GM21825 (cell line): Measurements from ENCODE around the gene S100A14.
A peak's percentile ranks its signal among the peaks of the same experiment; 100 is the strongest.
"Not testable (repeated sequence)": the region's sequence is repeated elsewhere in the genome, so short reads cannot be mapped to it uniquely, and the experiment has no call there.

Experiments
- ATAC-seq: cut with Tn5 transposase; IDR thresholded peaks from one replicate; pipeline ENCODE4 v1.9.1; 2021; ENCODE audit warnings: mild to moderate bottlenecking, moderate library complexity; ENCODE audit not compliant: unreplicated experiment

The S100A14 gene

DNA sequence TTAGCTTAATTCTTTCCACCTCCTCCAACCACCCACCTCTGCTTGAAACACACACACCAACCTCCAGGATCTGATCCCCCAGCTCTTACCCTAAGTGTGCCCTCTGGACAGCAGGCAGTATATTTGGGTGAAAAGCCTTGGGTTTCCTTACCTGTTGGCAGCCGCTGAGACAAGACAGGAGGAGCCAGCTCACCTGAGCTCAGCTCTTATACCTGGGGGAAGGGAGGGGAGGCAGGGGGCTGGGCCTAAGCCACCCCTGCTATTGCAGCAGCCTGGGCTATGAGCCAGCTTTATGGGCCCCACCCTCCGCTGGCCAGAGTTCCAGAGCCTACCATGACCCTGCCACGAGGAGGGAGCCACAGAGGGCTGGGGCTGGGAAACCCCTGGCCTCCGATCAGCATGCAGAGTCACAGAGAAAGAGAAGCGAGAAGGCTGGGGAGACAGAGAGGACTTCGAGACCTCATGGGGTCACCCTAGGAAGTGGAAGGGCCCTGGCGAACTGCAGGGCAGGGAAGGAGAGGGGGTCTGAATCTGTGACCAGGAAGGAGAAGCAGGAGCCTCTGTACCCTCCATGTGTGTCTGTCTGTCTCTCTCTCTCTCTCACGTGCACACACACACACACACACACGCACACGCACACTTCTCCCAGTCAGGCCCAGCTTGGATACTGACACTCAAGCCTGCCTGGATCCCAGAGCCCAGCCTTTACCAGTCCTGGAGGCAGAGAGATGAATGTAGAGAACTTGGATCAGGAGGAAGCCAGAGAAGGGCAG lies at the start of gene S100A14:
Gene S100A14 (minus strand): TSS at position 182 of the 773 bp plus-strand sequence. CDS start 467 bp downstream, outside the sequence.
- no peak for ATAC-seq

DNA sequence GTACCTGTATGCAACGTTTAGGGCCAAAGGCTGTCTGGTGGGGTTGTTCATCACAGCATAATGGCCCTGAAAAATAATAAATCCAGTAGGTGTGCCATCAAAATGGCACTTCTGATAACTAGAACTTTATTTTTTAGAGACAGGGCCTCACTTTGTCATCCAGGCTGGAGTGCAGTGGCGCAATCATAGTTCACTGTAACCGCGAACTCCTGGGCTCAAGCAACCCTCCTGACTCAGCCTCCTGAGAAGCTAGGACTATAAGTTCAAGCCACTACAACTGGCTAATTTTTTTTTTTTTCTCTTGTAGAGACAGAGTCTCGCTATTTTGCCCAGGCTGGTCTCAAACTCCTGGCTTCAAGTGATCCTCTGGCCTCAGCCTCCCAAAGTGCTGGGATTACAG lies 47.1 kb upstream of the S100A14 start:
- ATAC-seq: no peak

DNA sequence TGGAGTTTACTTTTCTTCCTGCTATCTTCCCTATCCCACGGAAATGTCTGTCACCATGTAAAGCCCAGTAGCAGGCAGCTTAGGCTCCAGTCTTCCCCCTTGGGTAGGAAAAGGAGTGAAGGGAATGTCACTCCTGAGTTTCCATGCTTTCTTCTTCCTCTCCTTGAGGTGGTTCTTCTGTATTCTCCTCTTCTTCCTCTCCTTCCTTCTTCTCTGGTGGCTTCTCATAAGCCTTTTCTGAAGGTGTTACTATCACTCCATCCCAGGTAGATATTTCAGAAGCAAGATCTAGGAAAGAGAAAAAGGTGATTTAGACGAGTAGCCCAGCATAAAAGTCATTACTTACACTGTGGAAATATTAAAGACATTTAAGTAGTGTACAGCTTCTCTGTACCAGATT lies 46.1 kb upstream of the S100A14 start:
- ATAC-seq: no peak

DNA sequence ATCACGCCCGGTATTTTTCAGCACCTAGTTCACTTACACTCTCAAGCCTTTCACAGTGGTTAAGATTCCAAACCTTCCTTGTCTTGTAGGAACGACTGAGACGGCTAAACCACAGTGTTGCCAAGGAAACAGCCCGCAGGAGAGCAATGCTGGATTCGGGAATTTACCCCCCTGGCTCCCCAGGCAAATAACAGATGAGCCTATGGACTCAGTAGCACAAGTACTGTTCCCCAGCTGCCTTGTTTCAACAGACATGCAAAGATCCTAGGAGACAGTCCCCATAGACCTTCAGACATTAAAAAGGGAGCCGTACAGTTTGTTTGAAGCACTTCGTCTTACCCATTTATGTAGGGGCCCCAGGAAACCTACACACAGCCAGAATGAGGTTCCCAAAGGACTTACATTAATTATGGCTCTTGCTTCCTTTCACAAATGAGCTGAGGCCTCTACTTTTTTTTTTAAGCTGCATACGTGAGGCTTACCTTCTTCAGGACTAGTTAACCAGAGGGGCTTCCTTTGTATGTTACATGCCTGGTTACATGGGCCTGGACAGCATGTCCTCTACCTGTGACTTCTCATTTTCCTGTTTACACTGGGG lies 45.1 kb upstream of the S100A14 start:
- no peak for ATAC-seq

DNA sequence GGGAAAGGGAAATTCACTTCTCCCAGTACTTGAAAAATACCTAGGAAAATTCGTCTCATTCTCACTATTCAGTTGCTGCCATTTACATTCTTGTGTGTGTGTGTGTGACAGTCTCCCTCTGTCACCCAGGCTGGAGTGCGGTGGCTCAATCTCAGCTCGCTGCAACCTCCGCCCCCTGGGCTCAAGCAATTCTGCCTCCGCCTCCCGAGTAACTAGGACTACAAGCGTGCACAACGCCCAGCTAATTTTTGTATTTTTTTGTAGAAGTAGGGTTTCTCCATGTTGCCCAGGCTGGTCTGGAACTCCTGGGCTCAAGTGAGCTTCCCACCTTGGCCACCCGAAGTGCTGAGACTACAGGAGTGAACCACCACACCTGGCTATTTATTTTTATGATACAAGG lies 43.5 kb upstream of the S100A14 start:
- no peak for ATAC-seq

DNA sequence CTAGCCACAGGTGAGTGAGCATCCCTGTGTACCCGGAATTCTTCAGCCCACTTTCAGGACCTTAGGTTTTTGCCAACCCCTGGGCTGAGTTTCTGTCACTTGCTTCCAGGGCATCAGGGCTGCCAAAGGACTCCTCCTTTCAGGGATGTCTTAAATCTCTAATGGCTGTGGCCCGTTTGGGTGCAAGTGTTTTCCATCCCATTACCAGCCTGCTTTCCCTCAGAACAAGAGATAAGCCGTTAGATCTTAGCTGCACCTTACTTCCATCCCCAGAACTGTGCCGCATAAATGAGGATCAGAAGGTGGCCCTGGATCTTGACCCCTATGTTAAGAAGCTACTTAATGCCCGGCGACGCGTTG lies 43.0 kb upstream of the S100A14 start:
- no peak for ATAC-seq

DNA sequence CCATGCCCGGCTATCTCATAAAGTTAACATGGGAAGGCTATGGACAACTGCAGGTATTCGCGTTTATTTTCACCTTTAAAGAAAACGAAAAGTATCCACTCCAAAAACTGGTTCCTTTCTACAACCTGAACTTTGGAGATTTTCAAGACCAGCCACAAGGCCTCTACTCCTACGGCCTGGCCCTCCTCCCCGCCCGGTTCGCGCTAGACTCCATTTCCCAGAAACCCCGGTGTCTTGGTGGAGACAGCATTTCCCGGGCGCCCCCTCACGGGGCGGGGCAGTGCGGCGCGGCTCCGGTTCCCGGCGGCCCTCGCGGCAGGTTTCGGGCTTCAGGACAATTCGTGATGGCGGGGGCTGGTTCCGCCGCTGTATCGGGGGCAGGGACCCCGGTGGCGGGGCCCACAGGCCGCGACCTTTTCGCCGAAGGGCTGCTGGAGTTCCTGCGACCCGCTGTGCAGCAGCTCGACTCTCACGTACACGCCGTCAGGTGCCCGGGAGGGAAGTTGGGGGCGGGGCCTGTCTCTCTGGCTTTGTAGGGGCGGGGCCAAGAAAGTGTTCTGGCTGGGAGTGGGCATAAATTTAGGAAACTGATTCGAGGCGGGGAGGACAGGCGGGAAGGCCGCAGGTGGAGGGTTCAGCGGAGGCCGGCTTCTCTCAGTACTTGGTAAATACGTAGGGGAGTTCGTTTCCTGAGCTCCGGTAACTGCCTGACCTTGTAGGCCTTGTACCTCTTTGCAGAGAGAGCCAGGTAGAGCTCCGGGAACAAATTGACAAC lies 42.5 kb upstream of the S100A14 start, which contains the start of gene SNAPIN:
Gene SNAPIN (plus strand): TSS at position 304 of the 775 bp plus-strand sequence. CDS start 41 bp downstream, at position 345.
- ATAC-seq: peak; percentile 89

DNA sequence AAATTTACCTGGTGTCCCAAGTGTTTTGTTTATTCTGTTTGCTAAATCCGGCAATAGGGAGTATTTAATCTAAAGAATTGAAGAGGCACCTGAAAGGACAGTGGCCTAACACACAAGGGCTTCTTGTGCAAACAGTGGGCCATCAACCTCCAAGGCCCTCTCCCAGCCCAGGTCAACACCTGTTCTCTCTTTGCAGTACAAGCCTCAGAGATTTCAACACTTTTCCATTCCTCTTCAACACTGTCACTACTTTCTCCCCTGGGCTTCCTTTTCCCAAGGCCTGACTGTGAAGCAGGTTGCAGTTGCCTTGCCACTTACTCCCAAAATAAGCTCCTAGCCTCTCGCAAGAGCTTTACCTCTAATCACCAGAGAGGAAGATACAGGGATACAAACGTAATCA lies 39.2 kb upstream of the S100A14 start:
- ATAC-seq: no peak

DNA sequence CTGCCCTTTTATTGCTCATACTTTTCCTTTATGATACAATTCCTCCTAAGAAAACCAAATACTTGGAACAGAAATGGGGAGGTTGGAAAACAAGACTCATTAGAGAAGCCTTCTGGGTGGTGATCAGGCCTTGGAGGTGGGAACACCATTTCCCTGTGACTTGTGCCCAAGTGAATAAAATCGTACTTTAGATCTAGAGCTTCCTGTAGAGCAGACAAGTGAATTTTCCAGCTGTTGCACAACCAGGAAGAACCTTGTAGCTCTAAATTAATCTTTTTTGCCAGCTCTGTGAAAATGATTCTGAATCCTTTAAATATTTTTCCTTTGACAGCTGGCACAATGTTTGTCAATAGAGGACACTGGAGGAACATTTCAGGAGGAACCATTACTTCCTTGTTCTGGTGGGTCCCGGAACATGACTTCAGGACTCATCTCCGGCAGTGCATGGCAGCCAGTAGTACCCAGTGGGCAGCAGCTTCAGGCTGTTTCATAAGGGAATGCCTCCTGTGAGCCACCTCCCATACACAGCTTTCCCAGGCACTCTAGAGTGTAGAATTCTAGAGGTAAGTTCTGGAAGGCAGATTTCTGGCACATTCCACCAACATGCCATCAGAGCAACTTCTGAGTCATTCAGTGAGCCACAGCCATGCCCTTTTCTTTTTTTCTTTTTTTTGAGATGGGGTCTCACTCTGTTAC lies 36.8 kb upstream of the S100A14 start:
- ATAC-seq: no peak

DNA sequence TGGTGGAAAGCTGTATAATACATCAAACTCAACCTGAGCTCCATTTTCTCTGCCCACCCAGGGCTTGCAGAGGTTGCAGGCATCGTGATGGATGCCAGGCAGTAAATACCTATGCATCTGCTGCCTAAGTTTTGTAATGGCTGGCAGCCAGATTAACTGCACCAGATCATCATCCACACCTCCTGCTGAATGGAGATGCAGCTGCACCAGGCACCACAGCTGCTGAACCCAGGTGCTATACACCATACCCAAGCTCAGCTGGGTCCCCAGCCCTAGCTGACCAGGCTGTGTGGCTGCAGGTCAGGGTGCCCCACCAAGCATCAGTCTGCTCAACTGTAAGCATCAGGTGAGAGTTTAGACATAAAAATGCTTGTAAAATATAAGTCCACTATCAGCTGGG lies 35.6 kb upstream of the S100A14 start:
- ATAC-seq: no peak

DNA sequence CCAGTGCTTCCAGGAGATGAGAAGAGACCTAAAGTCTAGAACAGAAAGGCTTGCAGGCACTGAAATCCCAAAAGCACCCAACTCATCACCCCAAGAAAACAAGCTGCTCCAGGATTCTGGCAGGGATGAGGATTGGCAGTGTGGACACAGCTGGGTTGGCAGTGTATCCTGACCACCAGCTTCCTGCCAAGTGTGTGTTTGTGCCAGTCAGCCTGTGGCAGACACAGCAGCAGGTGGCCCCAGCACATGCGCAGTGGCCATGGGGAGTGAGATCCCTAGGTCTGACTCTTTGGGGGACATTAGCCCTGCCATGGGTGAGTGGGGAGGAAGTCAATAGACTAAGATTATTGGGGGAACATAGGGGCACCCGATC lies 33.7 kb upstream of the S100A14 start:
- no peak for ATAC-seq

DNA sequence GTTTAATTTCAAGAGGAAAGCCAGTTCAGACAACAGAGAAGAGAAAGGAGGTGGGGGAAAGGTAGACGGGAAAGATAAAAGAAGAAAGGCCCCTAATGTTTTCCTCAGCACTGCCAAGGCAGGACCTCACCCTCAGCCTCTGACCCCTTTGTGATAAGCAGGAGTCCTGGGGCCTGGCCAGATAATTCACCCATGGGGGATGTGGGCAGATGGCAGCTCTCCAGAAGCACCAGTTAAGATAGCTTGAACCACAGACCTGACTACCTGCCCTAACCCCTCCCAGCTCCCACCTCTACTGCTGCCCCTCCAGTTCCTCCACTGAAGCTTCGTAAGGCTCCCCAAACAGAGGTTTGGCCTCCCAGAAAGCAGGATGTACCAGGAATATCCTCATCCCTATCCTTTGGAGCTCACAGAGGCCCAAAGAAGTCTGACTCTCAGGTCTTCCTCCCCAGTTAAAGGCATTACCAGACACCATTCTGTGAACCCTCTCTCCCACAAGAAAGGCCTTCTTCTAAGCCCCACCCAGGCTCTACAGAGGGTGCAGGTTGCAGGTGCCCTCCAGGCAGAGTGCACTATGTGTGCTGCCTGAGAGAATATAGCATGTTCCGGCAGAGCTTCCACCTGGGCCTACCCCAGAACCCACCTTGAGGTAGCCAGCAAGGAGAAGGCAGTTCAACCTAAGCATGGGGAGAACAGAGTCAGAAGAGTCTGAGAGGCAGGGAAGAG lies 33.2 kb upstream of the S100A14 start:
- ATAC-seq: no peak

DNA sequence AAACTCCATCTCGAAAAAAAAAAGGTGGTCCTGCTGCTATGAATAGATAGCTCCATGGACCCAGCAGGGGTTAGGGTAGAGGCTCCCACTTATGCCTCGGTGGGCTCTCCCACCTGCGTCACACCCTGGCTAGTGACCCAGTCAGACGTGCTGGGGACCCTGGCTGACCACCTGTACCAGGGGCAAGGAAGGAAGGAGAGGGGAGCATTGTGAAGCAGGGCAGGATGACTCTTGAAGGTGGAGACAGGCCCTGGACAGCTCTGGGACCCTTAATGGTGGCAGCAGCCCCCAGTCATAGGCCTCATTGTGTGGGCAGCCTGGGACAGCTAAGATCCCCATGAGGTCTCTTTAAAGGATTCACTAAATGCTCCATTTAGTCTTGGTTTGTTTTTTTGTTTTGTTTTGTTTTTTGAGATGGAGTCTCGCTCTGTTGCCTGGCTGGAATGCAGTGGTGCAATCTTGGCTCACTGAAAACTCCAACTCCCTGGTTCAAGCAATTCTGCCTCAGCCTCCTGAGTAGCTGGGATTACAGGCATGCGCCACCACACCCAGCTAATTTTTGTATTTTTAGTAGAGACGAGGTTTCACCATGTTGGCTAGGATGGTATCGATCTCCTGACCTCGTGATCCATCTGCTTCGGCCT lies 32.0 kb upstream of the S100A14 start:
- no peak for ATAC-seq

DNA sequence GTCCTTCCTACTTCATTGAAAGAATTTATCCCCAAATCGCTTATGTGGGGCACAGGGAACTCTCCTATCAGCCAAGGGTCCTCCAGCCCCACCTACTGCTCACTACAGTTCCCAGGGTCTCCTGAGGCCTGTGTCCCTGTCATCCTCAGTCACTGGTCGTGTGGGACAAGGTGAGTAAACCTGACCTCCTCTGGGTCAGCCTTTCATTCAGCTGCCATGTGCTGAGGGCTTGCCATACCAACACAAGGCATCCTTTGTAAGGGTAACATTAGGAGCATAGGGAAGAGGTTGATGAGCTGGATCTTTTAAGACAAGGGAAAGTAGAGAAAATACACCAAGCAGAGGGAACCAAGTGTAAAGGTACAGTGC lies 31.2 kb upstream of the S100A14 start:
- ATAC-seq: no peak

DNA sequence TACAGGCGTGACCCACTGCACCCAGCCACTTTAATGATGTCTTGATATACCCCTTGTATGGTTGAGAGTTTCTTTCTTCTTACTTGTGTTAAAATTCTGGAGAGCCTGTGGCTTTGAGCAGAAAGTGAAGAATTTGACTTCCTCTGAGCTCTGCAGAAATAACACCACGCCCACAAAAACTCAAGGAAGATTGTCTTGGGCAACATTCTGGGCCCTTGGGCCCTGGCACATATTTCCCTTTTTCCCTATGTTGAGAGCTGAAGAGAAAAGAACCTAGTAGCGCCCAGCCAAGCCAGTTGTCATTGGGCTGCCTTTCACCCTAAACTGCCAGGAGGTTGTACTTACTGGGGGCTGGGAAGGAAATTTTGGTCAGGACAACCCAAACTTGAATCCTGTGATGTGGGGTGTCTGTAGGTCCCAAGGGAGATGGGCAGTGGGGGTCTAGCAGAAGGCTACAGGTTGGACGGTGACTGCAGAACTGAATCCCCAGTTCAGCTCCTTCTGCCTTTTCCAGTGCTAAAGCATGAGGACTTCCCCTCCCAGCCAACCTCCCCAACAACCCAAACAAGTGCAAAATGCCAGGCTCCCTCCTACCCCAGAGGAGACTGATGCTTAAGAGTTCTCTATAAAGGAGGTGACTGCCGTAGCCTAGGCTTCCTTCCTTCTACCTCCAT lies 30.7 kb upstream of the S100A14 start:
- no peak for ATAC-seq

DNA sequence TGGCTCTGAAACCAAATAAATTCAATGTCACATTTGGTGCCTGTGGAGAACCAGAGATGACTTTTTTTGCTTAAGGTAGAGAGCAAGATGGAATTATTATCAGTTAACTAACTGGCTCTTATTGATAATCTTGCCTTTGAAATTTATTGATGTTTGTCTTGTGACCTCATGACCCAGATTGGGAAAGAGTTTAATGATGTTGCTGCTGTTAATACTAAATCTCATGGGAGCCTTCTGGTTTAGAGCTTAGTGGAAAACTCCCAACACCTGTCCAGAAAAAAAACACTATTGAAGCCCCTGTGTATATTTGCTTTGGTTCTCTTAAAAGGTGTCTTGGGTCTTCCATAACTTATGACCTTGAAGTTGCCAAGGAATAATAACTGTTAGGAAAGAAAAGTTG lies 27.7 kb upstream of the S100A14 start:
- no peak for ATAC-seq

DNA sequence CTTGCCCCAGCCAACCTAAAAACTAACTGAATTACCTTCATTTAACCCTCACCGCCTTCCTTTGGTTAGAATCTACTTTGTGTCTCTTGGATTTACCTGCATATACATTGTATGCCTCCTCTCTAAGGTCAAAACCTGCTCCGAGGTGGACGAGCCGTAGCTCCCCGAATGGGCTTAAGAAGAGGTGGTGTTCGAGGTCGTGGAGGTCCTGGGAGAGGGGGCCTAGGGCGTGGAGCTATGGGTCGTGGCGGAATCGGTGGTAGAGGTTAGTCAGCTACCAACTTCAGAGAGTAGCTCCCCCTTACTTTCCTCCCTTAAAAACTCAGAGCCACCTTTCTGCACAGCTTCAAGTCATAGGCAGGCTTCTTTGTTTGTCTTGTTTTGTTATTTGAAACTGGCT lies 27.0 kb upstream of the S100A14 start:
- no peak for ATAC-seq

DNA sequence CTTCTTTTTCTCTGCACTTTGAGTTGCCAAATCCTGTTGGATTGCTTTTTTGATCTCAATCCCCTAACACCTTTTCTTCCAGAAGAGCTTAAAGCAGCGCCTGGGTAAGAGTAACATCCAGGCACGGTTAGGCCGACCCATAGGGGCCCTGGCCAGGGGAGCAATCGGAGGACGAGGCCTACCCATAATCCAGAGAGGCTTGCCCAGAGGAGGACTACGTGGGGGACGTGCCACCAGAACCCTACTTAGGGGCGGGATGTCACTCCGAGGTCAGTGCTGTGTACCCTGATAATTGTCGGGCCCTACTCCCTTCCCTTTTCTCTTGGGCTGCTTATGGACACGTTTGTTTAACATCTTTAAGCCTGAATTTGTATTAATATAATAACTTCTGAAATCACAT lies 26.0 kb upstream of the S100A14 start:
- ATAC-seq: no peak

DNA sequence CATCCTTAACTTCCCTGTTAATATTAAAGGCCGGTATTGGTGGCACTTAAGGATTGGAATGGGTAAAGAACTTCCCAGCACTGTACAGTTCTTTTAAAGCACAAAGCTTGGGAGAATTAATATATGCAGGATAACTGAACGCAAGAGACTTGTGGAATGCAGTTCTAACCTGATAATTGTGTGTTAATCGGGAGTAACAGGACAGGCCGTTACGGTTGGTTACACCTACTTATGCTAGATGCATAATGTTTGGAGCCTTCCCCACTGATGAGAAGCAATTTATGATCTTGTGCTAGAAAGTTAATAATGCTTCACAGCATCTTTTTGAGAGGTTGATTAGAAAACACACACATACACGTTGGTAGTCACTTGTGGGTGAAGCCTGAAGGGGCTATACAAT lies 24.7 kb upstream of the S100A14 start:
- no peak for ATAC-seq

DNA sequence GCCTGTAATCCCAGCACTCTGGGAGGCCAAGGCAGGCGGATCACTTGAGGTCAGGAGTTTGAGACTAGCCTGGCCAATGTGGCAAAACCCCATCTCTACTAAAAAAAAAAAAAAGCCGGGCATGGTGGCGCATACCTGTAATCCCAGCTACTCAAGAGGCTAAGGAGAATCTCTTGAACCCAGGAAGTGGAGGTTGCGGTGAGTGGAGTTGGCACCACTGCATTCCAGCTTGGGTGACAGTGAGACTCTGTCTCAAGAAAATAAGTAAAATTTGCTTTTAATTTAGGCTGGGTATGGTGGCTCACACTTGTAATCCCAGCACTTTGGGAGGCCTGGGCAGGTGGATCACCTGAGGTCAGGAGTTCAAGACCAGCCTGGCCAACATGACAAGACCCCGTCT lies 24.1 kb upstream of the S100A14 start:
- ATAC-seq: not testable (repeated sequence)
